Measurements from ENCODE around the gene KRT15.

KRT15 gene

DNA sequence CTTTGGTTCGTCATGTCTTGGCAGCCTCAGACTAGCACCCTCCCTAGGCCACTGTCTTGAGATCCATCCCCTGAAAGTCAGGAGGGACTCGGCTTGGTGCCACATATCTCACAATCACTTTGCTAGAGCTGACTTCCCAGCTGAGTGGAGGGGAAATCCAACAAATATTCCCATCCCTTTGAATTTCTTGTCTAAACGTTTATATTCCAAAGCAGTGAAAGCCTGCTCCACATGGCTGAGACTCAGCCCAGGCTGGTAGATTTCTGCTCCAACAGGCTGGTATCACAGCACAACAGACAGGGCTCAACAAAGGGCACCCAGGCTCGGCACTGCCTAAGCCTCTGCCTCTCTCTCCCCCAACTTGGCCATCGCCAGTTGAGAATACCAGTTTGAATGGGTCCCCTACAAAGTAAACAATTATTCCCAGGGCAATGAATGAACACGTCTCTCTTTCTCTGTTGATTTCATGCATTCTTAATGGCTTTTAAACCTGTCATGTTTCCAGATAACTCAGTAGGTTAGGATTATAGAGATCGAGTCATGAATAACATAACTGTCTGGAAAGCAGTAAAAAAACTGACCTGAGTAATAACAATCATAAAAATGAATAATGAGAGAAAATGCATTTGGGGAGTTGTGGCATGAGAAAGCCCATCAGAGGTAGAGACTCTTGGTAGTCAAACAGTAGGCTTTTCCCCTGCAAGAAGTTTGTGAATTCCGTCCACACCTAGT lies 14.3 kb downstream of the KRT15 start:
- DNase-seq (ENCODE audit: low spot score) = no peak

DNA sequence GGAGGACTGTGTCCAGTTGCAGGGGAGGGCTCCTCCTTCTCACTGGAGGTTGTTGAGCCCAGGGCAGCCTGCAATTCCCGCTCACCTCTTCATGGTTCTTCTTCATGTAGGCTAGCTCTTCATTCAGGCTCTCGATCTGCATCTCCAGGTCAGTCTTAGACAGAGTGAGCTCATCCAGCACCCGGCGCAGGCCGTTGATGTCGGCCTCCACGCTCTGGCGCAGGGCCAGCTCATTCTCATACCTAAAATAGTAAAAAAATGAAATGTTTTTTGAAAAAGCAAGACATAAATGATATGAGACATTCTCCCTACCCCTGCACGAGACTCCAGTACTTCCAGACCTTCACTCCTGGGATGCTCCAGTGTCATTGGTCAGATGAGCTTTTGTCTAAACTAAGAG lies 15.5 kb downstream of the KRT15 start:
- no peak for DNase-seq (ENCODE audit: low spot score)

DNA sequence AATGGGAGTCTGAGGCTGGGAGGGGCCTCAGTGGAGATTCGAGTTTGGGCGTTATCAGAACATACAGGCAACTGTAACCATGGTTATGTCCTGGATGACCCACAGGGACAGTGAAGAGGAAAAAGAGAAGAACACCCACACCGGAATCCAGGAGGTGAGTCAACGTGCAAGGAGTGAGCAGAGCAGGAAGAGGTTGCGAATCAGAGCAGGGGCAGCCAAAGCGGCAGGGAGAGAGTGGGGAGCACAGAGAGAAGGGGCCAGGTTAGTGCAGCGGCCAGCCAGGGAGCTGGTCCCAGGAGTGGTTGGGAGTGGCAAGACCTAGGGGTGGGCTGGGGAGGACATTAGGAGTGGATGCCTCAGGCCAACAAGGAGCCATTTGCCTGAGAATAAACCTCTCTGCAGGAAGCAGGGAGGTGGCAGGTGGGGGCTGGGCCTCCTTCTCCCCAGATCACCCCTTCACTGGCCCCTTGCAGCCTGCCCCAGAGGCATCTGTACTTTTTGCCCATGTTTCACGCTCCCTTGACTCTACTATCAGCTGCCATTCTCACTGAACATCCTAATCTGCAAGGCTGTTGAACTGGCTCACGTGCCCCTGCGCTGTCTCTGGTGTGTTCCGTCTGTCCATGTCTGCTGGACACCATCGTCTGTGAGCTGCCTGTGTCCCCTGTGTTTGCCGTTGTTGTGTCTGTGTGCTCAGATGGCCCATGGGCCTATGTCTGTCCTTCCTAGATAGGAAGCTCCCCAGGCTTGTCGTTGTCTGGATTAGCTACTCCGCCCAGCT lies 18.4 kb downstream of the KRT15 start:
- no peak for DNase-seq (ENCODE audit: low spot score)

DNA sequence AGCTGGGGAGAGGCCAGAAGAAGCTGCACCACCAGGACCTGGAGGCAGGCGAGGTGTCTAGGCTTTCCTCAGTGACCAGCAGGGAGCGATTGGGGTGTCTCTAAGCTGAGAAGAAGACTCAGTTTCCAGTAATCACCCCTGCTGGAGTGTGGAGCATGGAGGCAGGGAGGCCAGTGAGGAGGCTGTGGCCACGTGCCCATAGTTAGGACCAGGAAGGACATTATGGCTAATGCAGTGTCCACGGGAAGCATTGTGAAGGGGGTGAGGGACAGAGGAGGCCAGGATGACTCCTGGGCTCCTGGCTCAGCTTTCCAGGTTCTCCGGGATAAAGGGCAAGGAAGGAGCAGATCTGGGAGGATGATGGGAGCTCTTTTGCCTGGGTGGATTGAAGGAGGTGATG lies 19.0 kb downstream of the KRT15 start:
- no peak for DNase-seq (ENCODE audit: low spot score)

DNA sequence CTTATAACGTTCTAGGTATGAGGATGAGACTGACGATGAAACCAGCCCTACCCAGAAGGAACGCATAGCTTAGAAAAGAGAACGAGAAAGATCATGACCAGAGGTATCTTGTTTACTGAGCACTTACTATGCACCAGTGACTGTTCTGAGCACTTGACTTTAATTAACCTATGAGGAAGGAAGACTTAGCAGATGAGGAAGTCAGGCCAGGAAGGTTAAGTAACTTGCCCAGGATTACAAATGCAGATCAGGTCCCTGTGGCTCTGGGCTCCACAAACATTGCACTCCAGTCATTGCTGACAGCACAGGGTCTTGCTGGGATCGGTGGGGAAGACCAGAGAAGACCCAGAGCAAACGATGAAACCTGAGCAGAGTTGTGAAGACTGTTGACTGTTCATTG lies 20.4 kb downstream of the KRT15 start:
- DNase-seq (ENCODE audit: low spot score) = no peak

DNA sequence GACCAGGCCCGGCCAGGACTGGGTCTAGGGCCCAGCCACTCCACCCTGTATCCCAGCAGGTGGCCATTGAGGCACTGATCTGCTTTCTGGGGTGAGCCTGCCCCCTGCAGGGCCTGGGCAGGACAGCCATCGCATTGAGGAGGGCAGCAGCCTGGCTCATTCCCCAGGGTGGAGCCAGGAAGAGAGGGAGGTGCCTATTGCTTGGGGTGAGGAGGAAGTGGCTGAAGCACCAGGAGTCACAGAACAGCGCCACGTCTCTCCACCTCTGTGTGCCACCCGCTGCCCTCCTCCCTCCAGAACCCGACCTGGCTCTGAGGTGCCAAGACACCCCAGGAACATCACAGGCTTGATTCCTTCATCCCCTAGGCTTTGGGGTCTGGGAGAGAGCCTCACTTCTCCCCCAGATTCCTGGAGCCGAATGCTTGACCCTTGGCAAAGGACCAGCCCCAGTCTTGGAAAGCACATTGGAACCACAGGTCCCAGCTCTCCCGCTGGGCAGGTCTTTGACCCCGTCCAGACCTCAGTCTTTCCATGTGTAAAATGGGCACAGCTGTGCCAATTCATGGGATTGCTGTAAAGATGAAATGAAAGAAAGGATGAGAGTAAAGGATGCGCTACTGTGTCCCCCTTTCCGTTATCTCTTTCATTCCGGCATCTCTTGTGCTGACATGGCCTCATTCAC lies 21.7 kb downstream of the KRT15 start:
- DNase-seq (ENCODE audit: low spot score) = peak; percentile 73

DNA sequence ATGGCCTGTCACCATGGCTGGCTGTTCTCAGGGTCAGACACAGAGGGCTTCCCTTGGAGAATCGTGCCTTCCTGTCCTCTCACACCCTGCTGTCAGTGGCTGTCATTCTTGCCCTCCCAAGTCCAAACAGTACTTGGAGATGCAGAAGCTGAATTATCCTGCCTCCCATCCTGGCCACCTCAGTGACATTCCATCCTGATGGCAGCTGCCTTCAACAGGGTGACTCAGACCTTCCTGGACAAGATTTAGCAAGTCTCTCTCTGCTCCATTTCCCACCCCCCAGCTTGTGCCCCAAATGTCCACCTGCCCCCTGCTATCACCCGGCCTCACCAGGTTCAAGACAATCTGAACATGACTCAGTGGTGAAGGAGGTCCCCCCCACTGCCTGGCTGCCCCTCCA lies 24.2 kb downstream of the KRT15 start:
- DNase-seq (ENCODE audit: low spot score) = no peak

DNA sequence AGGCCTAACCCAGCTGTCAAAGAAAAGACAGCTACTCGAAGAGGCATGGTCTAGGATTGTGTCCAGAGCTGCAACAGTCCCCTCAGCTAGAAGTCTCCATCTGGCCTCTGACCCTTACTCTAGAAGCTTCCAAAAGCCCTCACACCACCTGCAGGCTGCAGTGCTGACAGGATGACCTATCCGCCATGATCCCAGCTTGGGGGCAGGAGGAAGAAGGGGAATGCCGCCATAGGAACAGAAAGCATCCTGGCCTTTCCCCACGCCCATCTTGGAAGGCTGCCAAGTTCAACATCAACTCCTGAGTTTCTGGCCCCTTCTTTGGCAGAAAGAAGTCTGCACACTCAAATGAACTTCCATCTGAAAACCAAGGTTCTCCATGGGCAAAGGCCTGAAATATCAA lies 25.9 kb downstream of the KRT15 start:
- DNase-seq (ENCODE audit: low spot score) = no peak

DNA sequence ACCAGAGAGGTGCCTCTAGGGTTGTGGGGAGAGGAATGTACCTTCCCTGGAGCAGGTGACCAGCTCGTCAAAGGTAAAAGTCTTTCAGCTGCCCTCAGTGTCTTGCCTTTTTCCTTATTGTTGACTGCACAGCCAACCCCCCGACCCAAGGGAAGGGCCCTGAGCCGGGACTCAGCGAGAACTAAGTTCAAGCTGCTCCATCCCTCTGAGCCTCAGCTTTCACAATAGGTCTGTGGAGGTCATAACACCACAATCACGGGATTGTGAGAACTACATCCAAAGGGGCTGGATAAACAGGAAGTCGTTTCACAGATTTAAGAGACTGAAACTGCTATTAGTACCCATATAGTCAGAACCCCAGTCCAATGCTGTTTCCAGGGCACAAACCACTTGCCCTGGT lies 26.3 kb downstream of the KRT15 start:
- no peak for DNase-seq (ENCODE audit: low spot score)

DNA sequence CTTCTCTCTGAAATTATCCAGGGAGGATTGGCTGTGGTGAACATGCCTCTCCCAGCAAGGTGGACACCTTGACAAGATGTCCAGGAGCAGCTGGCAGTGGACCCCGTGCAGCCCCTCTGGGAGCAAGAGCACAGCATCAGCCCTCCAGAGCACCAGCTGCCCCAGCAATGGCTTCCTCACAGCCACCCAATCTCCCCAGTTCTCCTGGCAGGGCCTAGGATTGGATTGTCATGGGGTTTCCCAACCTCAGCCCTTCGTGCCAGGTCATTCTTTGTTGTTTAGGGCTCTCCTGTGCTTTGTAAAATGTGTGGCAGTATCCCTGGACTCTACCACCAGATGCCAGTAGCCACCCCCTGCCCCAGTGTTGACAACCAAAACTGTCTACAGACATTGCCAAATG lies 27.2 kb downstream of the KRT15 start:
- DNase-seq (ENCODE audit: low spot score) = no peak

DNA sequence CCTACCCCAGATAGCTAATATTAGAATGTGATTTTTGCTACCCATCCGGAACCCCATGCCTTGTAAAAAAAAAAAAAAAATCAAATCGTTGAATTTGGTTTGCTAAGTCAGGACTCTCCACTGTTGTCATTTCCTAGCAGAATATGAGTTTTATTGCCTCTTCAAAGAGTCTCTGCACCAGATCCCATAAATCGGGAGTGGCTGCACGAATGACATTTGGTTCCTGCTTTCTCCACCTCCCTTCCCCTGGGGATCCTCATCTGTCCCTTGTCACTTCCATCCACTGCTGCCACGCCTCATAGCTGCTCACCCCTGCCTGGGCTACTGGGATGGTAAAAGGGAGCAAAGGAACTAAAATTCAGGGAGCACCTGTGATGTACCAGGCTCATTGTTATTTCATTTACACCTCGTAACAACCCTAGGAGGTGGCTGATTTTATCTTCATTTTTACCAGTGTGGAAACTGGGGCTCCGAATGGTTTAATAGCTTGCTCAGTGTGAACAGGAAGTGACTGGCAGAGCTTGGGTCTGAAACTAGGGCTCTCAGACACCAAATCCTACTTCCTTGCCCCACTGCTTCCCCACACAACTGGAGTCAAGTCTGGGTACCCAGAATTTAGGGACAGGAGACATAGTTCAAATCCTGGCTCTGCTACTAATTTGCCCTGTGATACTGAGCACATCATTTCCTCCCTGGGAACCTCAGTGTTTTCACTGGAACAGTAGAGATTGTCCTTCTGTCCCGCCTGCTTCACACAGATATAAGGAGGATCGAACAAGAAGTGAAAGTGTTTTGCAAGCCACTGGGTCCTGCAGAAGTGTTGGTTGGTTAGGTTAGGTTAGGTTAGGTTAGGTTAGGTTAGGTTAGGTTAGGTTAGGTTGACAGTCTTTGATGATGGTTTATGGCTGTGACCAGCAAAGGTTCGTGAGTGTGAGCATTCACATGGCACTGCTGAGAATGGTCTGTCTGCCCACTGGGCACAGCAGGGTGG lies 28.4 kb downstream of the KRT15 start:
- DNase-seq (ENCODE audit: low spot score) = no peak

DNA sequence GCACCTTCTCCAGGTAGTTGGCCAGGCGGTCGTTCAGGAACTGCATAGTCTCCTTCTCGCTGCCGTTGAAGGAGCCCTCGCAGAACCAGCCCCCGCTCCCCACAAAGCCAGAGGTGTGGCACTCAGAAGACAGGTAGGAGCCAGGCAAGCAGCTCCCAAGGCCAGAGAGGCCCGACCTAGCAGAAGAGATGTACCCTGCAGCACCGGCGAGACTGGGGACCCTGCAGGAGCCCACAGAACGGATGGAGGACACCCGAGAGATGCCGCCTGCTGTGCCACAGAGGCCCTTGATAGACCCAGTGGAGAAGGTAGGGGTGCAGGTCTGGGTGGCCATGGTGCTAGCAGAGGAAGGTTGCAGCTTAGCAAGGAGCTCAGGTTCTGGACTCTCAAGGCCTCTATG lies 29.2 kb downstream of the KRT15 start, which contains the start of gene KRT36:
Gene KRT36, minus strand, starts transcription at position 380 of the 400 bp plus-strand sequence. Its CDS starts 46 bp downstream, at position 334.
- no peak for DNase-seq (ENCODE audit: low spot score)

DNA sequence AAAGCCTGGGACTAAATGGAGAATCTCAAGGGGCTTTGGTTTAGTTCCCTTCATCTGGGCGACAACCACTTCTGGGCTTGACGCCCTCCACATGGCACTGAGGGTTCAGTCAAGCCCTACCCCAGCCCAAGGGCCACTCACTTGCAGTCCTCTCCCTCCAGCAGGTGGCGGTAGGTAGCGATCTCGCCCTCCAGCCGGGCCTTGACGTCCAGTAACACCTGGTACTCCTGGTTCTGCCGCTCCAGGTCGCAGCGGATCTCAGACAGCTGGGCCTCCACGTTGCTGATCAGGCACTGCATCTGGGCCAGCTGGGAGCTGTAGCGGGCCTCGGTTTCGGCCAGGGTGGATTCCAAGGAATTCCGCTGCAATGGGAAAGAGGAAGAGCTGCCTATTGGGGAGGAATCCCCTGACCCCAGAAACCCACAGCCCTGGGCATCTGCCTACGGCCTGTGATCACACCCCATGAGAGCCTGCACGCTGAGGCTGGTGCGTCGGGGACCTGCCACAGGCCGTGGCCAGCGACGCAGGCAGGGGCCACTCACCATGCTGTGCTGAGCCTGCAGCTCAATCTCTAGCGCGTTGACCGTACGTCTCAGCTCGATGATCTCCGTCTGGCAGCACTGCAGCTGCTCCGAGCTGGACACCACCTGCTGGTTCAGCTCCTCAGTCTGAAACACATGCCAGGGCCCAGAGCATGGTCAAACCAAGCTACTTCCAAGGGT lies 31.7 kb downstream of the KRT15 start:
- peak; percentile 53 for DNase-seq (ENCODE audit: low spot score)

DNA sequence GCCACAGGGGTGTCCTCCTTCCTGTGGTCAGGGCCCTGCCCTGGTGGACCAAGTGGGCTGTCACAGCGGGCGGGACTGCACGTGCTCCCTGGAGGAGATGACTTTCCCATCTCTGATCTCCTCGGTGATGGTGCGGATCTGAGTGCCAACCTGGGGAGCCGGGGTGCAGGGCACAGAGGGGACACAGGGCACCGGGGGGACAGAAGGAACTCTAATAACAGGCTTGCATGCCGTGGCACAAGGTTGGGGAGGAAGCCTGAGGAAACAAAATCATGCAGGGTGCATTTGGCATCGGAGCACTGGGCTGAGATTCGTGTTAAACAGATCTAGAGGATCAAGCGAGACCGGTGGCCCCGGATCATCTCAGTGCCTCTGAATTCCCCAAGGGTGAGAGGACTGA lies 32.4 kb downstream of the KRT15 start:
- no peak for DNase-seq (ENCODE audit: low spot score)

DNA sequence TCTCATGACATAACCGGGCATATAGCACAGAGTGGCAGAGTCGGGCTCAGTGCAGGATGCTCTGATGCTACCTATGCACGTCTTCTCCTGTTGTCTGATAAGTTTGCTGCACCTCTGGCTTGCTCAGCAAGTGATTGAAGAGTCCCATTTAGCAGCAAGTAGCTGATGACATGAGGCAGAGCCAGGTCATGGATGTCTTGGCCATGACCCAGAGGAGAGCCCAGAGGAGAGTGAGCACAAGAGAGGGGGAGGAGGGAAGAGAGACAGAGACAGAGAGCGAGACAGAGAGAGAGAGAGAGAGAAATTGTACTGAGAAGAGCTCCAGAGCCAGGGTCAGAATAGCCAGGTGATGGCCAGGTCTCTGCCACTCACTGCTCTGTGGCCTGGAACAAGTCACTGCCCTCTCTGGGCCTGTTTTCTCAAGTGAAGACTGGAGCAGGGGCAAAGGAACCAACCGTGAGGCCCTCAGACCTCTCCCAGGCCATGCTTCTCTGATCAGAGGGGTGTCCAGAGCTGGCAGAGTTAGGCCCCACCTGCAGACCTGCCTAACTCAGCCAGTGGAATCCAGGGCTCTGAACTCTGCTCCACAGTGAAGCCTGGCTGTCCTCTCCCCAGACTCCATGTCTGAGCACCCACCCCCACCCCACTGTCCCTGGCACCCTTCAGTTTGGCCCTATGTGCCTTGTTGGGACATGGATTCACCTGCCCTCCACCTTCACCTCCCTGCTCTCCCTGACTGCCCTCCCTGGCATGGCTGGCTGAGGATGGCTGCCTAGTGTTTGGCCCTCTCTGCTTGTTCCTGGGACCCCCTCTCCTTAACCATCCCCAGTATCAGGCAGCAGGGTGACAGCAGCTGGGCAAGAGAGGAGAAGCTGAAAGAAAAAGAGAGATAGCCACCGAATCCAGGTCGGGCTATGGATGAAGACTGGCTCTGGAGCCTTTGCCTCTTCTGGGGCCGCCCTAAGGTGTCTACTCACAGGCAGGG lies 33.5 kb downstream of the KRT15 start:
- no peak for DNase-seq (ENCODE audit: low spot score)

DNA sequence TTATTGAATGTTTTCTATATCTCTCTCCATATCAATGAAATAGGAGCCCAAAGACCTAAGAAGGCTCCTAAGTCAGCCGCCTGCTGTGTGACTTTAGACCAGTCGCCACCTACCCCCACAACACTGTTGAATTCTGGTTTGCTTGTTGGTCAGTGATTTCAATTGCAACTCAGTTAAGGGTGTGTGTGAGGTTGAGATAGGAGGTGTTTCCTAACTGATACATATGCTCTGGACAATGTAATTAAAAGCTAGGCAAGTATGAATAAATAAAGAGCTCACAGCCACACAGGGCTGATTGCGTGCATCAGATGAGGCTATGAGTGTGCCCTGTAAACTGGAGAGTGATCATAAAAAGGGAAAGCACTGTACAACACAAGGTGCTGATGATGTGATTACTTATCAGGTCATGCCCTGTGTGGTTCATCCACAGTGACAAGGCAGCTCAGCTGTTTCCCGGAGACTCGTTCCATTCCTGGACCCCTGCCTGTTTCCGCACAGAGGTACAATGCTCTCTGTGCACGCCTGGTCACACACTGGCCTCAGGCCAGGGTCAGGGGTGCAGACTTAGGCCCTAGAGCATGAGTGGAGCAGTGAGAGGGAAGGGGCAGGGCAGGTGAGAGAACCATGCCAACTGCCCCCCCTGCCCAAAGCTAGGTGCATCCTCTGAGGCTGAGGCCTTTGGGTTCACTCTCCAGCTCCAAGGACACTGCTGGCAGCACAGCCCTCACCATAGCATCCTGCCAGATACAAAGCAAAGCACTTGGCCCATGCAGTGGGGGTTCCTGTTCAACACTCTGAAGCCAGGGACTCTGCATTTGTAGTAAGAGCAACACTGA lies 34.5 kb downstream of the KRT15 start:
- no peak for DNase-seq (ENCODE audit: low spot score)

DNA sequence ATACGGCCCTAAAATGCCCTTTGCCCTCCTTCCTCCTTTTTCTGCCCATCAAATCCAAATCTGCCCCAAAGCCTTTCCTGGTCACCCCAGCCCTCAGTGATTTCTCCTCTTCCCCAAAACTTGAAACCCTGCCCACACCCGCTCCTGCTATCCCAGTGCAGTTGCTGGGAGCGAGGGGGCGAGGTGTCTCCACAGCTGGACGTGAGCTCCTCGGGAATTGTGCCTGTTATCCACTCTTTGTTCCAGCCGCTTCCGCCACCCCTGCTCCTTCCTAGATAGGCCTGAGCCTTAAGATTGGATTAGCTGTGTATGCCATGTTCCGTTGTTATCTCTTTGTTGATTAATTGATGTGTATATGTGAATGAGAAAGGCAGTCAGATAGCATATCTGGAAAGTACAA lies 35.2 kb downstream of the KRT15 start:
- DNase-seq (ENCODE audit: low spot score) = no peak

DNA sequence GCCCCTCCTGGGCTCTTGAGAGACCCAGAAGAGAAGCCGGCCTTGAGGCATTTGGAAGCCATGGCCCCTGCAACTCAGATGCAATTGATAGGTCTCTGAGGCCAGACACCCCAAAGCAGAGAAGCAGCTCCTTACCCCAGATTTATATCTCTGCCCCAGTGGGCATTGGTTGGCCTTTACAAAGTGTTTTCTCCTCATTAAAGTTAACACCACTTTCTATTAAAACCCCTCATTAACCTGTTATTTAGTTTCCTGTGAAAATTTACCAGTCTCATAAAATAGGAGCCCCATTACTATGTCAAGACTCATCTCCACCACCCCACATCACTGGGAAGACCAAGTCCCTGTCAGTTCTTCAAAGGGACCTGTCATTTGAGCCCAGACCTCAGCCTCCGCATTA lies 37.7 kb downstream of the KRT15 start, which contains the start of gene KRT35:
Gene KRT35, minus strand, starts transcription at position 116 of the 400 bp plus-strand sequence. Its CDS starts 54 bp downstream, at position 62.
- no peak for DNase-seq (ENCODE audit: low spot score)

DNA sequence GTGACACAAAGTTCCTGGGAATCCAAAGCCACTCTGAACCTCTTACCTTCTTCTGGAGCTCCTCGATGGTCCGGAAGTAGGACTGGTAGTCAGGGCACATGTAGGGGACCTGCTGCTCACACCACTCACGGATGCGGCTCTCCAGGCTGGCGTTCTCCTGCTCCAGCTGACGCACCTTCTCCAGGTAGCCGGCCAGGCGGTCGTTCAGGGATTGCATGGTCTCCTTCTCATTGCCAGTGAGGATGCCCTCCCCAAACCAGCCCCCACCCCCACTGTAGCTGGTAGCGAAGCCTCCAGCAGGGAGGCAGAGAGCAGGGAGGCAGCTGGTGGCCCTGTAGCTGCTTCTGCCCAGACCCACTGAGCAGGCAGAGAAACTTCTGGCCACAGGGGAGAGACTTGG lies 38.1 kb downstream of the KRT15 start:
- no peak for DNase-seq (ENCODE audit: low spot score)

Data from HuH-7 (cell line).